Activated T-cell treated with anti-CD3 and anti-CD28 coated beads for 48 hours (primary cell): Measurements from ENCODE around the gene C13orf42.

Source experiments
- DNase-seq: peaks from one replicate; pipeline ENCODE4 v3.0.0-alpha.2; 2020; ENCODE audit warnings: low read depth

C13orf42 gene

DNA sequence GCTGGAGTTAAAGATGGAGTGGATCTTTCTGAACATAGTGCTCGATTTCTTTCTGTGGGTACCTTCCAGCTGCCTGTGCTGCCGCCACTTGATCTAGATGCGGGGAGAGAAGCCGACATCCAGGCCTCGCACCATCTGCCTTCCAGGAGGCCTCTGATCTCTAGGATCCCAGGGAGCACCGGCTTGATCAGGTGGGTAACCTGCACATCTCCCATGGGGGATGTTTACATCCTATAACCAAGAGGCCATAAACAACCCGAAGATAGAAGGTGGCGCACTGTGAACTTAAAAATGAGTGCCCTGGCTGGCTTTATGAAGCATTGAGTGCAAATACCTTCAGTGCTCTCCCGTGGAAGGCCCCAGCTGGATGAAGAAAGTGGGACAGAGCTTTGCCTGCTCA is at the start of gene C13orf42:
C13orf42 (minus strand) TSS at position 101 of the 400 bp plus-strand sequence; CDS start at position 36, 65 bp downstream.
- no peak for DNase-seq

DNA sequence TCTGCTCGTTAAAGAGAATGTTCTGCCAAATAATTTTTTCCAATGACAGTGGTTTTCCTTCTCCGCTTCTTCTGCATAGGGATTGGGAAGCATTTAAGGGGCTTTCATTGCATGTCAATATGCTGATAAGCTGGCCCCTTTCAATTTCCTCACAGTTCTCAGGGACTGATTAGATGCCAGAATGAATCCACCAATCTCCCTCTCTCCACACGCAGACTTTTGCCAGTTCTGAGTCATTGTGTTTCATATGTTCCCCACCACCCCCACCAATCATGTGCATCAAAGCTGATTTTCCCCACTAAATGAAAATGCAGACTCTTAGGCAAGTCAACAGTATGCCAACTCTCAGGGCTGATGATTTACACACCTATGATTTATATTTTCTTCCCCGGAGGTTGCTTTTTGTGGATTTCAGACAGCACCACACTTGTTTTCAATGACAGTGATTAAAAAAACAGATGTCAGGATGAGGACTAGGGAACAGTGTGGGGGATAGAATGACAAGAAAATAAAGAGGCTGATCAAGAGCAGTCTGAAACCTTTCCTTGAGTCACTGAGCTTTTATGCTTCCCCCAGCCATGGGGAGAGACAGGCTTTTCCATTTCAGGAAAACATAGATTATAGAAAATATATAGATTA is 47.9 kb upstream of the C13orf42 start:
- no peak for DNase-seq

DNA sequence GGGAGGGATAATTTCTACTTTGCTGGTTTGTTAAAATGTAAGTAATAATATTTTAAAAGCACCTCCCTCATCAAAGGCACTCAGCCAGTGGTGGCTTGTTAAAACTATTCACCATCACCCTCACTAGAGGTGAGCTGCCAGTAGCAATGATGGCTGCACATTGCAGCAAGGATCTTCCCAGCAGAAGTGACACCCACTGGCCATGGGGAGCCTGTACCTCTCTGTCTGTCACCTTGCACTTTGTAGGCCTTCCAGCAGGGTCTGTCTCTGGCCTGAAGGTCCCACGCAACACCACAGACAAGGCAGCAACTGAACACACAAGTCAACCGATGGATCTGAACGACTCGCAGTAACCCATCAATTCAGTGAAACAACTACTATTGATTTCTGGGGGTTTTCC is 47.3 kb upstream of the C13orf42 start:
- no peak for DNase-seq

DNA sequence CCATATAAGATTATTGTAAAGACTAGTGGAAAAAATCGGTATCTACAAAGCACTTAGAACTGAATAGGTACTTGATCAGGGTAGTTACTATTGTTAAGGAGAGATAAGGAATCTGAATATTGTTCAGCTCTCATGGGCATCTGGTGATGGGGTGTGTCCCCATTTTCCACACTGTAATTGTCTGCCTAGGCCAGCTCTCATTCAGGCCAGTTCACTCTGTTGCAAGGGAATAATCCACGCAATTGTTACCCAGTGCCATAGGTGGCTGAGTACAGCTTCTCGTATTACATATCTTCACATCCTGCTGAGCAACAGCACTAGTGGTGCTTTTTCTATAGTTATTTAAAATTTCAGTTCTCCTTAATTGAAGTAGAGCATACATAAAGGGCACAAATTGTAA is 45.6 kb upstream of the C13orf42 start:
- DNase-seq: no peak

GRCh38 chr13:51155776-51156515 is 44.9 kb upstream of the C13orf42 start:
- DNase-seq: no peak

DNA sequence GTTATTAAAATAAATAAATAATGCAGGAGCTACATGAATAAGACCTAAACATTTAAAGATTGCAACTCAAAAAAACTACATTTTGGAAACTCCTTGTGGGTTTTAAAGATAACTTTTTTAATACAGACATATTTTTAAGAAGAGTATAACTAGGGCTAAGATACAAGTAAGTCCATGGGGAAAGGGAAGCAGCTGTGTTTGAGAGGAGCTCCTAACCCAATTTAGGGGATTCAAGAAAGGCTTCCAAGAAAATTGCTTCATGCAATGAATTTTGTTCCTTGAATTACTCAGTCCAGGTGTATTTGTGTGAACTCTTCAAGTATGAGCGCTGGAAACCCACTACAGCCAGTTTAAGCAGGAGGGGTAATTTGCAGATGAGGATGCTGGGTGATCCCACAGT is 44.1 kb upstream of the C13orf42 start:
- DNase-seq: no peak

DNA sequence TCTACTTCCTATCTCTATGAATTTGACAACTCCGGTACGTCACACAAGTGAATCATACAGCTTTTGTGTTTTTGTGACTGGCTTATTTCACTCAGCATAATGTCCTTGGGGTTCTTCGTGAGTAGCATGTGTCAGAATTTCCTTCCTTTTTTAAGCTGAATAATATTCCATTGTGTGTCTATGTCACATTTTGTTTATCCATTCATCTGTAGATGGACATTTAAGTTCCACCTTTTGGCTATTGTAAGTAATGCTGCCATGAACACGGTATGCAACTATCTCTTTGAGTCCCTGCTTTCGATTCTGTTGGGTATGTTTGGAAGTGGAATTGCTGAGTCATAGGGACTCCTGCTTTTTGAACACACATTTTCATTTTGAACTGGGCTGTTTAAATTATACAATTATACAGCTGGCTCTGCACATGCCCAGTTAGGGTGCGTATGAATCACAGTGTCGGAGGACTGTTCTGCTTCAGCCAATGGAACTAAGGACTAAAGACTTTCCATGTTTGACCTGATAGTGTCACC is 43.0 kb upstream of the C13orf42 start:
- no peak for DNase-seq

- DNase-seq: no peak
Observed at GRCh38 chr13:51153527-51153926, 42.5 kb upstream of the C13orf42 start.

- DNase-seq: no peak
Observed at GRCh38 chr13:51152701-51153100, 41.6 kb upstream of the C13orf42 start.

DNA sequence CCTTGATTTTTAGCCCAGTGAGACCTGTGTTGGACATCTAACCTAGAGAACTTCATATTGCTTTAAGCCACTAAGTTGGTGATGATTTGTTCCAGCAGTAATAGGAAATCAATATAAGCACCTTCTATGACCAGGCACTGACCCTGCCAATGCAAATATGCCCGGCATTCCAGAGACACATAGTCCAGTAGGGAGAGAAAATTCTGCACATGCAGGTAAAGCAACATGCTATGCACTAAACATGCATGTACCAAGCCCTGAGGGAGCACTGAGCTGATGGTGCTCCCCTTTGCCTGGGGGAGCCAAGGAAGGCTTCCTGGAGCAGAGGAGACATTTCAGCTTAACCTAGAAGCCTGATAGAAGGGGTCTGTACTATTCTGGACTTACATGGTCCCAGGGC is 40.4 kb upstream of the C13orf42 start:
- no peak for DNase-seq

DNA sequence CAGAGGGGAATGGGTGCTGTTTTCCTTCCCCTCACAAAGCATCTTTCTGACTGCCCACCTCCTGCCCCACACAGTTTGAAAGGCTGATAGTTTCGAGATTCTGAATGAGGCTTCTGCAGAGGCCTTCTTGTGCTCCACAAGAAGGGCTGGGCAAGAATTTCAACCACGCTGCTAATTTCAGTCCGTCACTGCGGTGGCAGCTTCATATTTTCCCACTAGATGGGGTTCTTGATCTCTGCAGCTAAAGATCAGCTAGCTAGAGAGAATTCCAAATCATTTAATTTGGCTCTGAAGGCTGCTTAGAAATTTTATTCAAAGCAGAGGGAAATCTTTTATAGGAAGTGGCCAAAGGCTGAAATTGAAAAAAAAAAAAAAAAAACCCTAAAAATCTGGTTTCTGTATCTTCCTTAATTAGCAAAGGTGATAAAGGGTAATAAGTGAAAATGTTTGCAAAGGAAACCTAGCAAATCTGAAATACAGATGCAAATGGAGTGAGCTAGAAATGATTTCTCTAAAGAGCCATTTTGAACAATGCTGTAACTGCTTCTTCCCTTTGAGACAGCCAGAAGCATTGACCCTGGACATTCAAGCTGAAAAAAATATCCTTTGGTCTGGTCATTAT is 38.0 kb upstream of the C13orf42 start:
- no peak for DNase-seq

GRCh38 chr13:51148223-51148951 is 37.3 kb upstream of the C13orf42 start:
- no peak for DNase-seq

DNA sequence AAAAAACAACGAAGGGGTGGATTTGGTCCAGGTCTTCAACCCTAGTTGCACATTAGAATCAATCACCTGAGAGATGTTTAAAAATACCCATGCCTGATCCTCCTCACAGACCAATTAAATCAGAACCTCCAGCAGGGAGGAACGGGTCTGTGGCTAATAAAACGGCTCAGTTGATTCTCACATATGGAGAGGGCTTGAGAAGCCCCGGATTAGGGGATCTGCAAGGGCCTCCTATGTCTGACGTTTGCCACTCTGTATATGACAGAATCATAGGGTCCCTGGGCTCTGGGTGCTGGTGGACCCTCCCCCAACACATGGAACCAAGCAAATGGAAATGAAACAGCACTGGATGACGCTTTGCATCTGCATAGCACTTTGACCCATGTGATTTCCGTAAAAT is 36.7 kb upstream of the C13orf42 start:
- no peak for DNase-seq

GRCh38 chr13:51146667-51147066 is 35.6 kb upstream of the C13orf42 start:
- DNase-seq: no peak

- no peak for DNase-seq
Observed at GRCh38 chr13:51137250-51137649, 26.2 kb upstream of the C13orf42 start.

DNA sequence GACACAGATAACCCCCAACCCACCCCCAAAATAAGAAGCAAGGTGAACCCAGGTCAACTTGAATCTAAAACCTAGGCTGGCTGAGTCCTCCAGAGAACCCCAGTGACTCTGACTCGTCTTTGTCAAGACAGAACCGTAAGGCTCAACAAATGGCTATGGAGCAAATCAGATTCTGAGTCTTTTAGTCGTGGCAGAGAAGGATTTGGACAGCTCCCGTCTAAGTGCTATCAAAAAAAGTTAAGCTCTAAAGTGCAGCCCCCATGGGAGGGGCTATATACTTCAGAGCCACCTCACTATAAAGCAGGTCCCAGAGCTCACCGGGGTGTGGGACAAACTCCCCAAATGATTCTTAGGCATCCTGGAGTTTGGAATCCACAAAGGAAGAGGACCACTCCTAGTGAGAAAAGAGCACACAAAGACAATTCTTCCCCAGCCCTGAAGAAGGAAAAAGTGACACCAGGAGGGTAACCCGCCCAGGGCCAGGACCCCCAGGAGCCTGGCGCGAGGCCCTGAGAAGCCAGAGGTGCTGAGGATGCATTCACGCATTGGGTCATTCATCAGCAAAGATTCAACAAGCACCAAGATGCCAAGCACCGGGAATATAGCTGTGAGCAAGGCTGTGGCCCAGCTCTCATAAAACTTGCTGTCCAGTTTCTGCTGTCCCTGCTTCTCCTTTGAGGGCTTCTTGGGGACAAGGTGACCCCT is 25.4 kb upstream of the C13orf42 start:
- no peak for DNase-seq

GRCh38 chr13:51134763-51135365 is 23.8 kb upstream of the C13orf42 start:
- no peak for DNase-seq

- DNase-seq: no peak
Observed at GRCh38 chr13:51130348-51130747, 19.3 kb upstream of the C13orf42 start.

DNA sequence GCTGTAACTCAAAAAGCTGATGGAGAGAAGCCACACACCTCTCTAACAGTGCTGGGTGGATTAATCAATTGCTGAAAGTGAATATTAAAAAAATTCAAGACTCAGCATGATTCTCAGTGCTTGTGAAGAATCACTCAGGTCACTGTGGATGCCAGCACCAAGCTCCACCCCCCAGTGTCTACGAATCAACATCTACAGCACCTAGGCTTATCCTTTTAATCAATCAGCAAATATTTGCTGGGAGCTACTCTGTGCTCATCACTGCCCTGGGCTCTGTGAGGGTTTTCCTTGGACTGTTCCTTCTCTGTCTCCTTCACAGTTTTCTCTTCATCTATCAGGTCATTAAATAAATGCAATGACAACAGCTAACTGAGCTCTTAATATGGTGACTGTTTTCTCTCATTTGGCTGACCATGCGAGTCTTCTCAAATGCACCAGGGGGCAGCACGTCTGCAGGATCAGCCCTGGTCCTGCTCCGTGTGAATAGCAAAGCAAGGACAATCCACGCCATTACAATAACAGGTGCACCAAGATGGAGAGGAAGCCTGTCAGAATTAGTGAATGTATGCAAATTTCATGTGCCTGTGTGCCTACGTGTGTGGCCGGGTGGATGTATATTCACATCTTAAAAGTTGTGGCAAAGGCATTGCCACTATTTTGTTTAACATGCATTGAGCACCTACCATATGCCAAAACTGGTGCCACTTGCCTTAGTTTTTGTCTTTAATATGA is 14.6 kb upstream of the C13orf42 start:
- peak; percentile 38 for DNase-seq

DNA sequence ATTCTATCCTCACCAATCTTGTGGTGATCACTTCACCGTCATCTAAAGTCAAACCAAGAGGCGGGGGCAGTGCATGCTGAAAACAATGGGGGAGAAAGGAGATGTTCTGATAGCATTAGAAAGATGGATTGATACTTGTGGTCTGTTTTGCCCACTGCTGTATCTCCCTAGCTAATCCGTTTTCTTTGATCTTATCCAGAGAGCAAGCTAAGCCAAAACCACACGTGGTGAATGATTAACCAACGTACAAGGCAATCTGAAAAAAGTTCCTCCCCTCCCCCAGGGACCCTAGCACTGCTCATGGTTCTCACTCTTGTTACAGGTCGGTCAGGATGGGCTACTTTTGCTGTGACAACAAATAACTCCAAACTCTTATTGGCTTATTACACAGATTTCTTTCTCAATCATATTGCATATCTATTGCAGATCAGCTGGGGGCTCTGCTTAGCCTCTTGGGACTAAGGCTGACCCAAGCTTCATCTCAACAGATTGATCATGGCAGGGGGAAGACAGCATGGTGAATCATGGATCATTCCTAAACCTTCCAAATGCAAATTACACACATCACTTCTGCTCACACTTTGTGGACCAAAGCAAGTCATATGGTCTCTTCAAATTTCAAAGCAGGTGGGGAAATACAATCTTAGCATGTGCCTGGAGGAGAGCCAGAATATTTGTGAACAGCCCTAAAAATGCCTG is 11.9 kb upstream of the C13orf42 start:
- peak; percentile 24 for DNase-seq
